ENCODE results near the gene SH3RF1.

The SH3RF1 gene

DNA sequence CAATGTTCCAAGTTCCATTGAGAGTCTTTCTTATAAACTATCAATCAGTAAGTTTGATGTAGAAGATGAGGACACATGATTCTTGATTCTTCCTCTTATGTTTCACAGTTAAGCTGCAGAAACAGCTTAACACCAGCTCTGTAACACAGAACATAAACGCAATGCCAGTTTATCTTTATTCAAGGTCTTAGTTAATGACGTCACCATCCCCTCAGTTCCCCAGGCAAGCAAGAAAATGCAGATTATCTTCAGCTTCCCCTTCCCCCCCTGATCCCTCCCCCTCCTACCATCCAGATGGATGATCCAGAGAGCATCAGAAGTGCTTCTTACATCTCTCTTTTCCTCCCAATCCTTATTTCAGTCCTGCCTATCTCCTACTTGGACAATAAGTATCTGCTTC, 4.4 kb upstream of the SH3RF1 start:
- DNase-seq (ENCODE audit: low spot score) = no peak

DNA sequence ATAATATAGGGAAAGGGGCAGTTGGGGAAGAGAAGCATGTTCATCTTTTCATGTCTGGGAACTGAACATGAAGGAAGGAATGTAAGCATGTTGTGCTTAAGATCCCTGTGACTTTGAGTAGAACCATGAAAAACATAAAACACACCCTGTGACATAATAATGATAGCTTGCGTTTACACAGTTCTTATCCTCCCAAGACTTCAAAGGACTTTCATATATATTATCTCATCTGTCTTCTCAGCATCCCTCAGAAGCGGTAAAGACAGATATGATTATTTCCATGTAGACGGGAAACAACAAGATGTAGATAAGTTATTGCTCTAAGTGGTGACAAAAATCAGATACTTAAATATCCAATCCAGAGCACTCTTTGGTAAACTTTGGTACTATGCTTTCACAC, 3.3 kb upstream of the SH3RF1 start:
- no peak for DNase-seq (ENCODE audit: low spot score)

DNA sequence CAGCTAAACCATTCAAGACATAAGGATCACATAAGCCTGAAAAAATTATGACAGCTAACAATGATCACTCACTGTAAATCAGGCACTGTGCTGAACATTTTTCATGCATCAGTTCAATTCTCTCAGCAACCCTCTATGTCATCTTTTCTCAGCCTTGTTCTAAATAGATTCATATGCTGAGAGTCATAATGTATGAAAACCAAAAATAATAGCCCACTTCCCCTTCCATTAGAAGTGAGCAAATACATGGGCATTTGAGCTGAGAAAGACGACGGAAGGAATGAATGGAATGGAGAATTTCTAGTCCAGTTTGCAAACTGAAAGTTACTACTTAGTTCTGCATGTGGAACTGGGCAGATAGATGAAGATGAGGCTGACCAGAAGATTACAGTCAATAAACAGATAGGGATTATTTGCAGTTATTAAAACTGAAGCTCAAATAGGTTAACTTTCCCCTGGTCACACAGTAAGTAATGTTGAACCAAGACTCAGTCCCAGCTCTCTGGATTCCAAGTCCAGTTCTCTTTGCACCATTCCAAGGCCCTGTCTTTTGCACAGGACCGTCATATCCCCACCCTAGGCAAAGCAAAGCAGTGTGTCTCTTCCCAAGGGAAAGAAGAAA, 1.6 kb upstream of the SH3RF1 start:
- DNase-seq (ENCODE audit: low spot score) = peak; percentile 72

DNA sequence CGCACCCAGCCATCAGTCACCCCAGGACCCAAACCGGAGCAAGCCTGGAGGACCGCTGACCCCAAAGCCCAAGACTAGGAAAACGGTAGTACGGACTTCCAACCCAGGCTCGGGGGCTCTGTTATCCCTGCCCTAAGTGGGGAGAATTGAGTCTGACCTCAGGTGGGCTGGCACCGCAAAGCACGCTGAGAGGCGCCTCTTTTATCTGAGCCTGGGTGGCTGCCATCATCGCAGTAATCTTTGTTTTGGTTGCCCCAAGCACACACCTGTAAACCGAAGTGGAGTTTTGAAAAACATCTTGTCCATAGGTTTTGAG, 894 bp upstream of the SH3RF1 start:
- DNase-seq (ENCODE audit: low spot score) = no peak

DNA sequence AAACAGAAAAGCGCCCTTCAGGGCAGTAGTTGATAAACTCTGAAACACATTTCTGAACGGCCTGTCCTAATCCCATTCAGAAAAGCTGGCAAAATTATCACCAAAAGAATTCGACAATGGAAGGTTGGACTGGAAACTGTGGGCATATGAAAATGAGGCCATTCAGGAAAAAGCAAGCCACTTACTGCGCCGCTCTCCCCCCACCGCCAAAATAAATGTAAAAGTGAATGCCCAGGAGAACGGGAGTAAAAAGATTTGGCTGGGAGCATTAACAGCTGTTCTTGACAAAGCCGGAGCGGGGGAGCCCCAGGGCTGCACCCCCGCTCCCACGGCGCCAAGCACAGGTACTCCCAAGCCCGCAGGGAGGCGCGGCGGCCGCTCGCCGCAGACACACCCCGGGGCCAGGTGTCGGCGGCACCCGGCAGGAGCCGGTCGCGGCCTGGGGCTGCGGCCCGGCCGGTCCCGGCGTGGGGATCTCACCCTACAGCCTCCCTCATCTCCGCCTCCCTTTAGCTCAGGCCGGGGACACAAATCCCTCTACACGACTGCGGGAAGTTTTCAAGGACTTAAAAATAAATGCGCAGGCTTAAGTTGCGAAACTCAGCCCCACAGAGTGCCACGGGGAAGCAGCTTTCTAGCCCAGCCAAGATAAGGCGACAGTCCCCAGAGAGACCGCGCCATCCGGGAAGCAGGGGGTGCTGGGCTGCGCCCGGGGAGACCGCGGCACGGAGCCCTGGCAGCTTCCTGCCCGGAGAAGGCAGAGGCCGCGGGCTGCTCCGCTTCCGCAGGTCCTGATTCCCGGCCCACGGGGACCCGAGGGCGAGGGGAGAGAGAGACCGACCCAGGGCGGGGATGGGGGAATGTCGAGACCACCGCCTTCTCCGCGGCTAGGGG, 593 bp downstream of the SH3RF1 start:
- DNase-seq (ENCODE audit: low spot score) = peak; percentile 49

DNA sequence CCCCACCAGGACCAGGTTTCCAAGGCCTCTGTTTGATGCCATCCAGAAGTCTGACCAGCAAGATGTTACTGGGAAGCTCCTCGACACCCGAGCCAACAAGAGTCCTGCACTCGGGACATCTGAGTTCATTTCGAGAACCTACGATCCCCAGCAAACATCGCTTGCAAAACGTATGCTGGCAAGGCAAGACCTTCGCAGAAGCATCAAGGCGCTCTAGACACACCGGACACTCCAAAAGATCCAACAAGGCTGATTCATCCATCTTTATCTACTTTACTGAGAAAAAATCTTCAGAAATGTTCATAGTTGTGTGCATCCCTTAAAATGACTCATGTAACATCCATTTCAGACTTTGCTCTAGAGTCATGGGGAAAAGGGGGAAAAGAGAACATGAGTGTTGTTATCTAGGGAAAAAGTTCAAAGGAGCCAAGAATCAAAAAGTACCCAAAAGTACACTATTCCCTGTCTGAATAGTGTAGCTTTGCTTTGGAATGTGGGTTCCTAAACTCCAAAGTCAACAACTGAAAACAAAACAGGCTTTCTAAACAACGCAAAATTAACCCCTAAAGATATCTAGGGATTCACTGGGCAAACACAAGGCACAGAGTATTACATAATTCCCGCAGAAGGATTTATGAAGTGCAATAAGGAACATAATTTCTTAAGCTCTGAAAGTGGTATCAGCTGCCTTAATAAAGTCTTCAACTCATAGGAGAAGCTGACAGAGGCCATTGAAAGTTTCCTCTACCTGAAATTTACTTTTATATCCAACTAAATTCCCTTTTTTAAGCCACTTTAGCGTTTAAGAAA, 1.6 kb downstream of the SH3RF1 start:
- peak; percentile 48 for DNase-seq (ENCODE audit: low spot score)

DNA sequence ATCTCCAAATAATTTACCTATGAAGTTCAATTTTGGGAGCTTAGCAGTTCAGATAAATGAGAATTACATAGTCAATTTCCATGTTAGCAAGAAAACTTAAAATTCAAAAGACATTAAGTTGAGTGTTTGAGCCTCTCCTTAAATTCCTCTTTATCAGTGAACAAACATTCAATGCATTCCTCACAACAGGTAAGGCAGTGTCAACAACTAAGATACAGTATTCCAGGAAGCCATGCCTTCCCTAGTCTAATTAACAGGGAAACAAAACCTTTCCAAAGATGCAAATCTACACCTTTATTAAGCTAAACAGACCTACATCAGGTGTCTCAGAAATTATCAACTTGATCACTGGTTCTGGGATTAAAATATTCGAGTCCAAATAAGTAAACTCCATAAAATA, 3.7 kb downstream of the SH3RF1 start:
- no peak for DNase-seq (ENCODE audit: low spot score)

DNA sequence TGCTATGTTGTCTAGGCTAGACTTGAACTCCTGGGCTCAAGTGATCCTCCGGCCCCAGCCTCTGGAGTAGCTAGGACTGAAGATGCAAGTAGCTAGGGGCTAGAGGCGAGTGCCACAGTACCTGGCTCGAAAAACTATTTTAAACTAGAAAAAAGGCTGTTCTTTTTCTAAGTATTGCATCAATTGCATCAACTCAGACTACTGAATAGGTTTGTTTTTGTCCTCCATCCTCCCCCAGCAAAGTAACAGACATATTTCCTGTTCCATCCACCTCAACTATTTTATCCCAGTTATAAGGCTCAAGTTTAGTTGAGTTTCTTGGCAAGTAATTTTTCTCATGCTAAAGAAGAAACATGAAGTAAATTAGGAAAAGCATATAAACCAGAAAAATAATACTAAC, 4.1 kb downstream of the SH3RF1 start:
- no peak for DNase-seq (ENCODE audit: low spot score)

DNA sequence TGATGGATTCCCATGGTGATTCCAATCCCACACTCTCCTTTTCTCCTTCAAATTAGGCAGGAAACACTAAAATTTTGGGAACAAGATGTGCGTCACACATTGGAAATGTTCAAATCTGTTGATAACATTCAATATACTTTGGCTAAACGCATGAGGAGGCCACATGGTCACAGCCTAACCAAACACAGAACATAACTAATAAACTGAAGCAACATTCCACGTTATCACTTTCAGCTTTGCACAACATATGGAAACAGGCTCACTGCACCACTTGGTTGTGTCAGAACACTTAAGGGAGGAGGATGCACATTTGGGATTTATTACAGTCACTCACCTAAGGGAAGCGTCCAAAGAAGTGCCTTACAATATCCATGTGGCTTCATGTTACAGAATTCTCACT, 4.7 kb downstream of the SH3RF1 start:
- DNase-seq (ENCODE audit: low spot score) = no peak

DNA sequence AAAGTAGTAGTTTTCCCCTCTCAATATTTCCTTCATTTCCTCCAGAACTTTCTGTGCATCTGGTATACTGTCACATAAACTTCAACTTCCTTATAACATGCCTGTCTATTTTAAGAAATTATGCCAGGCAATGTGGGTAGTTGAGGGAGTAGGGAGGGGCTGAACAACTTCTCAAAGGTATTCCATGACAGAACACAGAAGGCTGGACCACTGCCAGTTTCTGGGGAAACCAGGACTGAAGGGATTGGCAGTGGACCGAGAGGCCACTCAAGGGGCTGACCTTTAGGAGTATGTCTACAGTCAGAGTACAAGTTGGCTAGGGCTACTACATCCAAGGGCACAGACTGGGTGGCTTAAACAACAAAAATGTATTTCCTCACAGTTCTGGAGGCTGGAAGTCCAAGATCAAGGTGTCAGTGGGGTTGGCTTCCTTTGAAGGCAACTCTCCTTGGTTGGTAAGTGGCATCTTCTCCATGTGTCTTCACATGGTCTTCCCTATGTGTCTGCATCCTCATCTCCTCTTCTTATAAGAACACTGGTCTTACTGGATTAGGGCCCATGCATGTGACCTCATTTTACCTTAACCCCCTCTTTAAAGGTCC, 6.9 kb downstream of the SH3RF1 start:
- no peak for DNase-seq (ENCODE audit: low spot score)

DNA sequence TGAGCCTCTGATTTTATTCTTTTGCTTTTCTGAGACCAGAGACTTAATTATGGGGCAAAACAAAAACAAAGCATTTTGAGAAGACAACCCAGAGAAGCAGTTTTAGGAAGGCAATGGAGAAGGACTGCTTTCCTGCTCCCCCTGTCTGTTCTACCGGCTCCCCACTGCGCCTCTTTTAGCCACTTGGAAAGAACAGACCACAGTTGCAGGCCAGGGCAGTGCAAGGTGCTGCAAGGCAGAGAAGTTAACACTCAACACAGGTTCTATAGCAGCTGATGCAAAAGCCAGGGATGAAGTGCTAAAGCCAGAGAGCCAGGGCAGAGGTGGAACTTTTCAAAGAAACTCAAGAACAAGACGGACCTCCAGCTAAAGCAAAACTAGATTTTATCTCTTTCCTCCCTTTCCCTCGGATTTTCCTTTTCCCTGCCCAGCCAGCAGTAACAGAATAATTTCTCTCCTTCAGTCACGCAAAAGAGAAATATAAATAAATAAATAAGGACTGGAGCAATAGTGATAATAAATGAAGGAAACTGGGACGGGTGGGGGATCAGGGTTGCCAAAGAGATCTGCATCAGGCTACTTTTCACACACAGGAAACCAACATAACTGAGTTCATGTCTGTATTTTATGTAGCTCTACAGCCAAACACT, 10.4 kb downstream of the SH3RF1 start:
- no peak for DNase-seq (ENCODE audit: low spot score)

DNA sequence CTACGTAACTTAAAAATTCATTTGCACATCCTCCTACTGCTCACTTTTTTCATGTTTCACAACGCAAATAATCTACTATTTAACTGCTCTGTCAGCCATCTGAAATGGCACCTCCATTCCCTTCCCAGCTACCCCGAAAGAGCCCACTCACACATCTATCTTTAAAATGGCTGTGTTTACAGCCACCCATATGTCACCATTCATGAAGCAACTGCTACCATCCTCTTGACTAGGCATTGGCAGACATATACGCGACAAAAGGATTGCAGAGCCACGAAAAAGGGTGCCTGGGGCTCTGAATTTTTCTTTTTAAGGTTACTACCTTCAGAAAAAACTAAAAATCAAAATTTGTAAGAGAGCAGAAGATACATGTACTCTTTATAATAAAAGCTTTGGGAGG, 11.5 kb downstream of the SH3RF1 start:
- DNase-seq (ENCODE audit: low spot score) = no peak

DNA sequence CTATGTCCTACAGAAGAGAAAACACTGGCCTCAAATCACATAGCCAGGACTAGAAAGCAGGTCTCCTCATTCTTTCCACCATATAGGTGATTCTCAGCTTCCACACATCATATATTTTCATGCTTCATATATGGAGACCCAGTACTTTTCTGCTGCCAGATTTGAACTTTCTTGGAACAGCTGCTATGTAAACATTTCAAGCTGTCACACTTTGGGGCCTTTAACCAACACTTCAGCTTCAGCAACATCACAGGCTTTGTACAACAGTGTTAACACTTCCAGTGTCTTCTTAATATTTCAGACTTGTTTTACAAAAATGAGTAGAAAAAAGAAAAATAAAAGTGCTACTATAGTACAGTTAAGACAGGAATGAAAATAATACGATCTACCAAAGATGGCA, 12.6 kb downstream of the SH3RF1 start:
- DNase-seq (ENCODE audit: low spot score) = no peak

DNA sequence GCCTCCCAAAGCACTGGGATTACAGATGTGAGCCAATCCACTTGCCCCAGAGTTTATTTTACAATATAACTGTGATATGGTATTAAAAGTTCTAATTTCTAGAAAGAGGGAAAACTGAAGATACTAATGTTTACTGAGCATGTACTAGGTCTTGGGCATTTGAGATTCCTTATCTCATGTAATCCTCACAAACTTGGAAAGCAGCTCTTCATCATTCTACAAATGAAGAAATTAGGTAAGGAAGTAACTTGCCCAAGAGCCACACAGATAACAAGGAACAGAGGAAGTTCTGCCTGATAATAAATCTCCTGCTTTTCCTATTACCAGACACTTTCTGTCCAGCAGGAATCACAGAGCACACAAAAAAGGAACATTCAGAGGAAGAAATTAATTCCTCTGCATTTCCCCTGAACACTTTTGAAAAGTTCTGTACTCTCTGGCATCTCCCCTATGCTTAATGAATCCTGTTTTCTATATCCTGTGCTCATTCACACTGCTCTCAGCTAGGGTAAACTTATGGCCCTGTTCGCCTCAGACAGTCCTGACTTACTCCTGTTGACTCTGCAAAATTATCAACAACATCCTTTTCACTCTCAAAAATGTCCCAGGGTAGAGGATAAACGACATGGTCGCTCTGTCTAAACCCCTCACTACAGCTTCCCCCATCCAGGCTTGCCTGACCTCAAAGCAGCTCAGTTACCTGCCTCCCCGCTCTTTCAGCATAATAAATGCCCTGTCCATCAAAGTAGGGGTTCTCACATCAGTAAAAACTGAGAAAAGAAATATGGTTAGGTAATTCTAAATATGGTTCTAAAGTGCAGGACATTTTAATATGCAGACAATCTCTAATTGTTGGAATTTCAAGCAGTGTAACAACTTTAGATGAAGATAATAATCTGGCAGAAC, 13.6 kb downstream of the SH3RF1 start:
- DNase-seq (ENCODE audit: low spot score) = no peak

DNA sequence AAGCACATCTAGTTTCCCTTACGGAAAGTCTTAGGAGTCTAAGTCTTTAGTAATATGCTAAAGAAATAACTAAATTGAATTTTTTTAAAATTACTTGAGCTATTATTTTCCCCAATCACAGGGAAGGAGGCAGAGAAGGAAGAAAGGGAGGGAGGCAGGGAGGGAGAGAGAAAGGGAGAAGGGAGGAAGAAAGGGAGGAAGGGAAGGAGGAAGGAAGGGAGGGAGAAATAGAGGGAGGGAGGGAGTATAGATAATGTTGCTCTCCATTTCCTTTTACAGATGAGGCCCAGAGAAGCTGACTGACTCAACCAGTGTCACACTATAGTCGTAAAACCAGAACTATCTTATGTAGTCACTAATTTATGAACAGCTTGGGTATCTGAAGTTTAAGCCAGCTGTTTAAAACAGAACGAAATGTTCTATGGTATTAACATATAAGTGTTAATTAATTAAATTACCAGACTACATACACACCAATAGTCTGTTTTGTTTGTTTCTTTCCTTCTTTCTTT, 14.6 kb downstream of the SH3RF1 start:
- DNase-seq (ENCODE audit: low spot score) = no peak

DNA sequence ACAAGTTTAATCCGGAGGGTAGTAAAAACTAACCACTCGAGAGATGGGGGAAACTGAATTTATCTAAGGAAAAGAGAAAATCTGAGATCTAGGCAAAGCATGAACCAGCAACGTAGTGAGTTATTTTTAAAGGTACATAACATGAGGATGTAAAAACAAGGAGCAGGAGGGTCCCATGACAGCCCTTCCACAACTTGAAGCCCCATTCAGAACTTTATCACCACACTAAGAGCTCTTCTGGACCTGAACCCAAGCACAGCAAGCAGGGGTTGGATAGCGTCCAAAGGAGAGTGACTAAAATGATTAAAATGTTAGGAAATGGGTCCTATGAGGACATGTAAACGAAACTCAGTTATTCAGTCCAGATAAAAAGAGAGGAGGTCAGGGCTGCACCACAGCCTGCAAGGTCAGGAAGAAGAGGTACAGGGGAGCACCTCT, 16.2 kb downstream of the SH3RF1 start:
- DNase-seq (ENCODE audit: low spot score) = peak; percentile 27

DNA sequence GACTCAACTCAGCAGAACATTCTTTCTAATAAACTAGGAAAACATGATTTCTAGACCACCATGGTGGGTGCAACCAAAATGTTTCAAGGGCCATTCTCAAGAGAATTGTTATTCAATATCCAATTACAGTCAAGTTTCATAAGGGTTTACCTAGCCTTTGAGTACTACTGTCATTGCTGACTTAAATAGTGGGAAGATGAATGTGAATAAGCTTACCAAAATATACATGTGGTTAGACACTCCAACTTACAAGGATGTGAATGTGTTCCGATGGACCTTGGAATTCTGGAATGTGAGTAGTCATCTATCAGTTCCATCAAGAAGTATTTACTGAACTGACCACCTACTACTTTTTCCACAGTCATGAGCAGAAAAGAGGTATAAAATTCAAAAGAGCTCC, 16.9 kb downstream of the SH3RF1 start:
- DNase-seq (ENCODE audit: low spot score) = no peak

DNA sequence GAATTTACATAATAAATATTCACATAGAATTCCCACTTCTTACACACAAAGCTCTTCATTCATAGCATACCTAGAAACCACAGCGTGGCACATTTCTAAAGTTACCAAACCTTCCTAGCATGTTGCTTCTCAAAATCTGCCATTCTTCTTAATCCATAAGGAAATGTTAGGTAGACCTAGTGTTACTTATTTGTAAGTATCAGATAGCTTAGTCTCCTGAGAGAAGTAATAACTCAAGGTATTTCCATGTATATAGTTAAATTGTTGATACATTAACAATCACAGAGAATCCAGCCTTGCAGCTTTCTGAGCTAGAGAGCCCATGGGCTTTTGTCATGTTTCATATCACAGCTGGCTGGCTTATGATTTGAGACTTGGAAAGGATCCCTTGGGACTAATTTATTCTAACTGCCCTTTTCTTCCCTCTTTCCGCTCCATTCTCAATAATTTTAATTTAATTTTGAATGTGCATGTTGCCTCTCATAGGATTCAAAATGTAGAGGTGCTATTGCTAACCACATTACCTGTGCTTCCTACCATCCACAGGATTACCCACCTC, 17.6 kb downstream of the SH3RF1 start:
- DNase-seq (ENCODE audit: low spot score) = no peak

DNA sequence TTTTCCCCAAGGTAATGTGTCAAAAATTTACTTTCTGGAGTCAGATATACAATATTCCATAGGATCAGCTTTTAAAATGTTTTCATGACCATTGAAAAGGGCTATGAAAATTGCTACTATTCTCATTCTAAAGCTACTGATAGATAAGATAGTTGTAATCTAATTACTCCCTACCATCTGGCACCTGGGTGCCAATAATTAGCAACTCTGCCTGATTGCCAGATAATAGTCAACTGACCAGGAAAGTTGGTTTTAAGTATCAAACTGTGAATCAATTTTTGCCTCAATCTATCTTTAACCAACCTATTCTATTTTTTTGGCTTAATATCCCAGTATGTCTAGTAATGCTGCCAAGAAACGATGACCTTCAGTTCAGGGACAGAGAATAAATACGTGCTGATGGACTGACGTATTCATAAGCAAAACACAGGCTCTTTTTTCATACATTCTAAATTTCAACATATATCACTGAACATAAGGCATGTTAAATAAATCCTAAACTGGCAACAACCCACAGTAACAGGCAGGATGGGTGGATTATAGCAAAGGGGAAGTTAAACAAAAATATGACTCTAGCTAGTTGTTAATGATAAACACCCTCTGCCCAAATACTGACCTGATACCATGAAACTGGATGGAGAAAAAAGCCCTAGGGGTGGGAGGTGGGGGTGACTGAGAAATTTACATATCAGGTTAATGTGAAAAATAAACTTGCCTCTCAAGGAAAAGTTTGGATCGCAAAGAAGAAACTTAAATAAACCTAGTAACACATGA, 18.2 kb downstream of the SH3RF1 start:
- DNase-seq (ENCODE audit: low spot score) = no peak

Data from hepatic stellate cell (primary cell).